Neuronal stem cell (in vitro differentiated cells): ENCODE results near the gene SGK1.
"Not testable (repeated sequence)": the region's sequence is repeated elsewhere in the genome, so short reads cannot be mapped to it uniquely, and the experiment has no call there.

Experiments used
- DNase-seq: peaks from one replicate; pipeline ENCODE4 v3.0.0-alpha.2; 2013; ENCODE audit warnings: low spot score
- H2AFZ ChIP-seq: one replicate; pipeline ENCODE4 v1.6.1; 2013; ENCODE audit warnings: mild to moderate bottlenecking, low read length, inconsistent platforms
- H2AK5ac ChIP-seq: 2 replicates; pipeline ENCODE4 v1.6.1; 2013; ENCODE audit warnings: low read depth, mild to moderate bottlenecking, inconsistent platforms, low read length, moderate library complexity, mixed read lengths
- H2BK120ac ChIP-seq: 2 replicates; pipeline ENCODE4 v1.6.1; 2013; ENCODE audit warnings: low read depth, mild to moderate bottlenecking, inconsistent platforms, low read length, moderate library complexity, mixed read lengths
- H2BK12ac ChIP-seq: one replicate; pipeline ENCODE4 v1.6.1; 2013; ENCODE audit warnings: low read length, inconsistent platforms
- H2BK15ac ChIP-seq: 2 replicates; pipeline ENCODE4 v1.6.1; 2013; ENCODE audit warnings: mild to moderate bottlenecking, low read length, inconsistent platforms, mixed read lengths
- H2BK5ac ChIP-seq: one replicate; pipeline ENCODE4 v1.6.1; 2013; ENCODE audit warnings: inconsistent platforms, mild to moderate bottlenecking, low read length, moderate library complexity
- H3K14ac ChIP-seq: one replicate; pipeline ENCODE4 v1.6.1; 2013; ENCODE audit warnings: low read length, inconsistent platforms
- H3K18ac ChIP-seq: 2 replicates; pipeline ENCODE4 v1.6.1; 2013; ENCODE audit warnings: low read length, inconsistent platforms
- H3K23ac ChIP-seq: 2 replicates; pipeline ENCODE4 v1.6.1; 2013; ENCODE audit warnings: low read depth, mild to moderate bottlenecking, mixed read lengths, low read length, inconsistent platforms; ENCODE audit not compliant: poor library complexity
- H3K27ac ChIP-seq: replicated peaks from 3 replicates; pipeline ENCODE4 v1.5.1; 2013; ENCODE audit warnings: low read length, inconsistent platforms
- H3K27me3 ChIP-seq, 3 experiments: 2 replicates each; pipeline ENCODE4 v1.6.1; 2013; ENCODE audit warnings: low read length in 3 of 3, mild to moderate bottlenecking in 2 of 3, inconsistent platforms in 1 of 3, low read depth in 1 of 3, mixed read lengths in 1 of 3, moderate library complexity in 1 of 3; ENCODE audit not compliant: control insufficient read depth in 3 of 3, insufficient read depth in 3 of 3
- H3K36me3 ChIP-seq, 2 donors: replicated peaks in 1 of 2; 2 replicates each; pipeline ENCODE4 v1.6.1; 2013; ENCODE audit warnings: low read length in 2 of 2; ENCODE audit not compliant: control insufficient read depth in 2 of 2, insufficient read depth in 2 of 2
- H3K4ac ChIP-seq: 2 replicates; pipeline ENCODE4 v1.6.1; 2013; ENCODE audit warnings: inconsistent platforms, mild to moderate bottlenecking, low read length, moderate library complexity
- H3K4me1 ChIP-seq, 2 donors: 1 replicate in 1 of 2; 2 replicates in 1 of 2; pipeline ENCODE4 v1.6.1; 2013; ENCODE audit warnings: low read length in 2 of 2, low read depth in 1 of 2; ENCODE audit not compliant: control insufficient read depth in 2 of 2, insufficient read depth in 1 of 2
- H3K4me2 ChIP-seq: one replicate; pipeline ENCODE4 v1.6.1; 2013; ENCODE audit warnings: mild to moderate bottlenecking, low read length, inconsistent platforms; ENCODE audit not compliant: insufficient read depth, poor library complexity, severe bottlenecking
- H3K4me3 ChIP-seq, 2 donors: 2 replicates each; pipeline ENCODE4 v1.5.1; 2013; ENCODE audit warnings: low read length in 2 of 2, mild to moderate bottlenecking in 2 of 2, inconsistent platforms in 1 of 2, moderate library complexity in 1 of 2
- H3K79me1 ChIP-seq: one replicate; pipeline ENCODE4 v1.6.1; 2013; ENCODE audit warnings: low read depth, mild to moderate bottlenecking, inconsistent platforms, low read length, moderate library complexity
- H3K9ac ChIP-seq: one replicate; pipeline ENCODE4 v1.6.1; 2013; ENCODE audit warnings: mild to moderate bottlenecking, low read depth, low read length, inconsistent platforms; ENCODE audit not compliant: poor library complexity
- H3K9me3 ChIP-seq, 2 donors: replicated peaks in 1 of 2; 2 replicates each; pipeline versions ENCODE3 to v1.6.1; 2013; ENCODE audit warnings: low read length in 2 of 2, mild to moderate bottlenecking in 2 of 2, inconsistent platforms in 1 of 2, low read depth in 1 of 2, mixed read lengths in 1 of 2, moderate library complexity in 1 of 2; ENCODE audit not compliant: control insufficient read depth in 2 of 2, insufficient read depth in 1 of 2
- H4K8ac ChIP-seq: one replicate; pipeline ENCODE4 v1.6.1; 2013; ENCODE audit warnings: low read depth, mild to moderate bottlenecking, inconsistent platforms, low read length, moderate library complexity
- H4K91ac ChIP-seq: one replicate; pipeline ENCODE4 v1.6.1; 2013; ENCODE audit warnings: low read length, low read depth, mild to moderate bottlenecking, inconsistent platforms; ENCODE audit not compliant: poor library complexity
- WGBS, 2 donors: extraction: QIAGEN DNeasy Blood & Tissue Kit; methylation state at CpG; one replicate each; pipeline ENCODE4 v1.1.7; 2013; ENCODE audit warnings: missing lambda C conversion rate in 2 of 2, mixed read lengths in 1 of 2; ENCODE audit not compliant: insufficient read length in 2 of 2, insufficient replicate concordance in 1 of 2; ENCODE audit errors: extremely low coverage in 2 of 2; 5-methylcytosine and 5-hydroxymethylcytosine counted together

The SGK1 gene

GRCh38 chr6:134180540-134180939 lies 137.4 kb downstream of the SGK1 start:
- not testable (repeated sequence) for H2AFZ ChIP-seq, H2AK5ac ChIP-seq, H3K79me1 ChIP-seq, H3K4ac ChIP-seq, H3K18ac ChIP-seq, H2BK5ac ChIP-seq, H3K27ac ChIP-seq, H3K4me3 ChIP-seq, H3K4me1 ChIP-seq, H3K14ac ChIP-seq, H2BK15ac ChIP-seq, H3K36me3 ChIP-seq, H2BK120ac ChIP-seq, H3K4me2 ChIP-seq, H3K9me3 ChIP-seq, H4K8ac ChIP-seq, H2BK12ac ChIP-seq, H4K91ac ChIP-seq, DNase-seq, H3K23ac ChIP-seq, H3K9ac ChIP-seq
- peaks cover 0 to 24% (median 0%) of the 10 kb centered on the region in 3 experiments for H3K27me3 ChIP-seq
- no CpG with 5 or more reads among the region's 4 CpGs for WGBS, 2 donors

GRCh38 chr6:134178161-134179044 lies 139.5 kb downstream of the SGK1 start:
- H3K9ac ChIP-seq = no peak overlapping the region
- H3K4ac ChIP-seq = no peak overlapping the region
- no peaks in the 10 kb centered on the region for H3K79me1 ChIP-seq
- H3K27me3 ChIP-seq = peaks cover 0 to 24% (median 0%) of the 10 kb centered on the region in 3 experiments
- H3K36me3 ChIP-seq = no peaks in the 10 kb centered on the region
- H3K18ac ChIP-seq = peak overlapping the region; percentile 13
- H2BK5ac ChIP-seq = no peak overlapping the region
- WGBS, 2 donors = no CpG with 5 or more reads among the region's 30 CpGs
- no peak overlapping the region for H3K14ac ChIP-seq
- no peak overlapping the region for H2AK5ac ChIP-seq
- no peak overlapping the region for H2BK15ac ChIP-seq
- H2BK12ac ChIP-seq = no peak overlapping the region
- no peak overlapping the region for H2BK120ac ChIP-seq
- peak overlapping the region in 1 of 2 donors; percentile 55 for H3K4me3 ChIP-seq
- no peak overlapping the region for H3K27ac ChIP-seq
- H3K9me3 ChIP-seq = no peaks in the 10 kb centered on the region
- no peak overlapping the region for H3K23ac ChIP-seq
- no peak overlapping the region for H4K91ac ChIP-seq
- peak overlapping the region; percentile 54 for H3K4me2 ChIP-seq
- peak; percentile 82 for DNase-seq
- H3K4me1 ChIP-seq = peaks cover 0 to 8% of the 10 kb centered on the region in 2 donors
- H2AFZ ChIP-seq = peak overlapping the region; percentile 70
- H4K8ac ChIP-seq = no peak overlapping the region

GRCh38 chr6:134177753-134178160 lies 140.2 kb downstream of the SGK1 start:
- peaks cover 0 to 24% (median 0%) of the 10 kb centered on the region in 3 experiments for H3K27me3 ChIP-seq
- H3K27ac ChIP-seq = no peak overlapping the region
- H2BK12ac ChIP-seq = no peak overlapping the region
- H3K9ac ChIP-seq = no peak overlapping the region
- H3K4me2 ChIP-seq = peak overlapping the region; percentile 54
- no peak overlapping the region for H2BK120ac ChIP-seq
- no peak for DNase-seq
- H2BK5ac ChIP-seq = no peak overlapping the region
- H4K8ac ChIP-seq = no peak overlapping the region
- H3K4me1 ChIP-seq = peaks cover 0 to 7% of the 10 kb centered on the region in 2 donors
- no peak overlapping the region for H3K14ac ChIP-seq
- peaks cover 0 to 2% of the 10 kb centered on the region in 2 donors for H3K36me3 ChIP-seq
- no peaks in the 10 kb centered on the region for H3K79me1 ChIP-seq
- H2BK15ac ChIP-seq = no peak overlapping the region
- H2AK5ac ChIP-seq = no peak overlapping the region
- H3K9me3 ChIP-seq = no peaks in the 10 kb centered on the region
- peak overlapping the region; percentile 0 for H3K18ac ChIP-seq
- no peak overlapping the region for H3K23ac ChIP-seq
- no CpG with 5 or more reads among the region's 10 CpGs for WGBS, 2 donors
- H2AFZ ChIP-seq = no peak overlapping the region
- no peak overlapping the region for H3K4me3 ChIP-seq
- no peak overlapping the region for H3K4ac ChIP-seq
- H4K91ac ChIP-seq = no peak overlapping the region

- H2BK5ac ChIP-seq = no peak overlapping the region
- H3K27me3 ChIP-seq = peaks cover 0 to 24% (median 0%) of the 10 kb centered on the region in 3 experiments
These were observed 140.7 kb downstream of the SGK1 start for GRCh38 chr6:134177236-134177635.

More at GRCh38 chr6:134177236-134177635, 140.7 kb downstream of the SGK1 start:
- no peak overlapping the region for H3K4me3 ChIP-seq
- no peak overlapping the region for H2AK5ac ChIP-seq
- H3K36me3 ChIP-seq = peaks cover 0 to 2% of the 10 kb centered on the region in 2 donors
- no peak for DNase-seq
- no peak overlapping the region for H3K9ac ChIP-seq
- H2BK15ac ChIP-seq = no peak overlapping the region
- no peak overlapping the region for H4K8ac ChIP-seq
- WGBS, 2 donors = no CpG with 5 or more reads among the region's 1 CpG
- H3K4ac ChIP-seq = no peak overlapping the region
- no peaks in the 10 kb centered on the region for H3K79me1 ChIP-seq
- H3K9me3 ChIP-seq = no peaks in the 10 kb centered on the region
- peaks cover 0 to 5% of the 10 kb centered on the region in 2 donors for H3K4me1 ChIP-seq
- H3K14ac ChIP-seq = no peak overlapping the region
- H2BK120ac ChIP-seq = no peak overlapping the region
- H3K27ac ChIP-seq = no peak overlapping the region
- no peak overlapping the region for H3K18ac ChIP-seq
- H4K91ac ChIP-seq = no peak overlapping the region
- no peak overlapping the region for H2BK12ac ChIP-seq
- no peak overlapping the region for H3K23ac ChIP-seq
- H3K4me2 ChIP-seq = no peak overlapping the region
- H2AFZ ChIP-seq = no peak overlapping the region
